SH-SY5Y (cell line): Measurements from ENCODE around the gene NCDN.

Source experiments
- GATA2 ChIP-seq: IDR thresholded peaks from 2 replicates; pipeline ENCODE4 v1.6.1; 2011; ENCODE audit warnings: mild to moderate bottlenecking, low read depth, low read length
- GATA3 ChIP-seq: IDR thresholded peaks from 2 replicates; pipeline ENCODE4 v1.6.1; 2011; ENCODE audit warnings: low read depth, mild to moderate bottlenecking, low read length, moderate library complexity

NCDN gene

GRCh38 chr1:35611655-35612054 is 54.1 kb downstream of the NCDN start:
- TF ChIP-seq GATA2 (no peak), GATA3 (no peak)

DNA sequence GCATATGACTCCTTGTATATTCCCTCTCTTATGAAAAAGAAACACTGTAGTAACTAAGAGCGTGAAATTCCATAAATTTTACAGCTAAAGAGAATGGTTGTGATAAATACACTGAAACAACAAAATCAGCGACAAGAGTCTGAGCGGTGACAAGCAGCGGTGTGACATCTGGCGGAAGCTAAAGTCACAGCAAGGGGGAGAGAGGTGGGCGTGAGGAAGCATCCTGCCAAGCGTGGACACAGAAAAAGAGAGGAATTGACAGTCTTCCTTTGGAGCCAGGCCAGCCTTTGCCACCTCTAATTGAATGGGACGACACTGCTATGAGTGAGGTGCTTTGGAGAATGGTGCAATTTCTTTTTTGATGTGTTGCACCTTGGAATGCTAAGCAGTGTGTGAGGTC is 57.8 kb downstream of the NCDN start:
- TF ChIP-seq GATA2 (no peak), GATA3 (no peak)
